Stomach (tissue), 9 donors: ENCODE results near the gene PCP4. TPM values are rescaled to one million over a fixed set of nuclear protein-coding genes. Genes with fewer than 3 reads are reported as not detected.

Source experiments
- DNase-seq, 2 donors: peaks; one replicate each; pipeline versions ENCODE4 v3.0.0 to v3.0.0-alpha.2; 2013 to 2019
- H3K27ac ChIP-seq, 5 donors: fragments of 200-600 bp in 4 of 5; sonication (generic) in 4 of 5; one replicate each; pipeline ENCODE4 v1.5.1; 2013 to 2019; ENCODE audit warnings: mild to moderate bottlenecking in 1 of 5, moderate library complexity in 1 of 5
- H3K27me3 ChIP-seq, 3 donors: fragments of 200-600 bp; sonication (generic); one replicate each; pipeline ENCODE4 v1.5.1; 2017 to 2019; ENCODE audit warnings: mixed run types in 1 of 3
- H3K36me3 ChIP-seq, 4 donors: fragments of 200-600 bp; sonication (generic); 1 replicate in 3 of 4; 2 replicates in 1 of 4; pipeline ENCODE4 v1.5.1; 2016 to 2019
- H3K4me1 ChIP-seq, 4 donors: fragments of 200-600 bp; sonication (generic); one replicate each; pipeline ENCODE4 v1.5.1; 2016 to 2019
- H3K4me3 ChIP-seq, 4 donors: fragments of 200-600 bp; sonication (generic) in 3 of 4; one replicate each; pipeline ENCODE4 v1.5.1; 2016 to 2019; ENCODE audit warnings: mild to moderate bottlenecking in 1 of 4
- H3K9me3 ChIP-seq, 4 donors: fragments of 200-600 bp; sonication (generic); one replicate each; pipeline ENCODE4 v1.5.1; 2016 to 2019
- CTCF ChIP-seq, 7 experiments: fragments of 450-650 bp in 4 of 7; fragments of 200-600 bp in 3 of 7; sonication (generic) in 3 of 7; IDR thresholded peaks; one replicate each; pipeline ENCODE4 v1.5.1; 2016 to 2019; ENCODE audit warnings: antibody characterized with exemption in 7 of 7, control low read depth in 2 of 7, mild to moderate bottlenecking in 1 of 7
- EP300 ChIP-seq: sonication (generic); formaldehyde crosslinking; IDR thresholded peaks from one replicate; pipeline ENCODE4 v1.6.1; 2017; ENCODE audit warnings: antibody characterized with exemption
- POLR2A ChIP-seq, 4 donors: fragments of 450-650 bp; IDR thresholded peaks; one replicate each; pipeline ENCODE4 v1.6.1; 2016; ENCODE audit warnings: antibody characterized with exemption in 4 of 4, control low read depth in 2 of 4, mild to moderate bottlenecking in 1 of 4, moderate library complexity in 1 of 4
- POLR2AphosphoS5 ChIP-seq, 3 donors: sonication (generic); formaldehyde crosslinking; IDR thresholded peaks; one replicate each; pipeline ENCODE4 v1.6.1; 2016; ENCODE audit warnings: antibody characterized with exemption in 3 of 3
- WGBS, 5 donors: extraction: QIAGEN DNeasy Blood & Tissue Kit in 3 of 5; methylation state at CpG; one replicate each; pipeline versions ENCODE4 v1.1.5 to v1.1.7; 2013 to 2018; 5-methylcytosine and 5-hydroxymethylcytosine counted together
- intact Hi-C: fragments of 100-400 bp; cut with DNase I; formaldehyde crosslinking; loops from one replicate; pipeline ENCODE4 v1.15.1; 2023; ENCODE audit warnings: low total_unique reads
- polyA plus RNA-seq, 3 donors: library from polyadenylated mRNA; stranded (reverse); fragments of 200-250 nt; gene quantifications; one replicate each; pipeline ENCODE4 v1.2.3, GENCODE V29; 2013
- total RNA-seq, 5 donors: library from RNA; depleted of rRNA; stranded (reverse); fragments of >200 nt; gene quantifications; one replicate each; pipeline versions ENCODE4 v1.1.0 to v1.2.3, GENCODE V29; 2014 to 2016
- donor health status: healthy with polysubstance abuse.
- donor health status: Bipolar disorder and iron deficiency.
- donor health status: healthy.

PCP4 gene
- total and polyA plus RNA-seq, 8 donors: 1.2 to 29.9 (median 2.0) TPM; not detected in 2

- peak in 1 of 2 donors; percentile 28 for DNase-seq
- intact Hi-C loops: no loop called here
- no peak overlapping the region for H3K4me3 ChIP-seq
These were observed 44.3 kb downstream of the PCP4 start for GRCh38 chr21:39911286-39912199.

GRCh38 chr21:39913706-39914305, 46.6 kb downstream of the PCP4 start:
- intact Hi-C loops: no loop called here
- no peak for DNase-seq
- Histone ChIP-seq H3K27me3 (peaks cover 0 to 6% (median 0%) of the 10 kb centered on the region in 3 donors), H3K4me1 (no peaks in the 10 kb centered on the region), H3K27ac (no peak overlapping the region), H3K9me3 (no peaks in the 10 kb centered on the region), H3K4me3 (no peak overlapping the region), H3K36me3 (no peaks in the 10 kb centered on the region)
- WGBS, 5 donors: 79 to 85% (median 82%) methylated on average over 8 of the region's 8 CpGs
- no peak for TF ChIP-seq EP300
- TF ChIP-seq CTCF (IDR thresholded peaks at IDR 0.05): no peak
- TF ChIP-seq POLR2AphosphoS5 (IDR thresholded peaks at IDR 0.05): no peak
- no peak for TF ChIP-seq POLR2A (IDR thresholded peaks at IDR 0.05)

More at GRCh38 chr21:39911286-39912199, 44.3 kb downstream of the PCP4 start:
- TF ChIP-seq CTCF (IDR thresholded peaks at IDR 0.05) (peak in 2 of 7 experiments; percentile 23 to 30), POLR2AphosphoS5 (IDR thresholded peaks at IDR 0.05) (no peak)
- H3K27ac ChIP-seq: no peak overlapping the region
- 37 to 55% (median 43%) methylated on average over 10 of the region's 10 CpGs for WGBS, 5 donors
- H3K9me3 ChIP-seq: no peaks in the 10 kb centered on the region
- H3K36me3 ChIP-seq: no peaks in the 10 kb centered on the region
- no peaks in the 10 kb centered on the region for H3K4me1 ChIP-seq
- H3K27me3 ChIP-seq: peaks cover 0 to 3% (median 0%) of the 10 kb centered on the region in 3 donors

- no peak for DNase-seq
- WGBS, 5 donors: 17 to 44% (median 25%) methylated on average over 1 of the region's 1 CpG
These were observed 48.6 kb downstream of the PCP4 start for GRCh38 chr21:39915881-39916280.

More at GRCh38 chr21:39915881-39916280, 48.6 kb downstream of the PCP4 start:
- TF ChIP-seq POLR2A (IDR thresholded peaks at IDR 0.05): no peak
- no peak for TF ChIP-seq EP300
- no peak for TF ChIP-seq POLR2AphosphoS5 (IDR thresholded peaks at IDR 0.05)
- TF ChIP-seq CTCF (IDR thresholded peaks at IDR 0.05): no peak
- Histone ChIP-seq H3K4me1 (no peaks in the 10 kb centered on the region), H3K36me3 (no peaks in the 10 kb centered on the region), H3K27ac (no peak overlapping the region), H3K27me3 (peaks cover 0 to 6% (median 0%) of the 10 kb centered on the region in 3 donors), H3K9me3 (no peaks in the 10 kb centered on the region), H3K4me3 (no peak overlapping the region)
- intact Hi-C loops: no loop called here
